A549 treated with RU486 at 1 μM for 4 hours (cell line): ENCODE data around the gene SMIM43. TPM values are rescaled to one million over a fixed set of nuclear protein-coding genes. Genes with fewer than 3 reads are reported as not detected.

Experiments
- total RNA-seq: library from RNA; stranded (reverse); fragments of 200-300 nt; extraction: Qiagen RNA extraction; gene quantifications from 5 replicates; pipeline ENCODE4 v1.2.3, GENCODE V29; 2022; ENCODE audit warnings: low read depth

SMIM43 gene
- 0.20 to 0.37 TPM (median 0.33 TPM) in 5 replicates for total RNA-seq

DNA sequence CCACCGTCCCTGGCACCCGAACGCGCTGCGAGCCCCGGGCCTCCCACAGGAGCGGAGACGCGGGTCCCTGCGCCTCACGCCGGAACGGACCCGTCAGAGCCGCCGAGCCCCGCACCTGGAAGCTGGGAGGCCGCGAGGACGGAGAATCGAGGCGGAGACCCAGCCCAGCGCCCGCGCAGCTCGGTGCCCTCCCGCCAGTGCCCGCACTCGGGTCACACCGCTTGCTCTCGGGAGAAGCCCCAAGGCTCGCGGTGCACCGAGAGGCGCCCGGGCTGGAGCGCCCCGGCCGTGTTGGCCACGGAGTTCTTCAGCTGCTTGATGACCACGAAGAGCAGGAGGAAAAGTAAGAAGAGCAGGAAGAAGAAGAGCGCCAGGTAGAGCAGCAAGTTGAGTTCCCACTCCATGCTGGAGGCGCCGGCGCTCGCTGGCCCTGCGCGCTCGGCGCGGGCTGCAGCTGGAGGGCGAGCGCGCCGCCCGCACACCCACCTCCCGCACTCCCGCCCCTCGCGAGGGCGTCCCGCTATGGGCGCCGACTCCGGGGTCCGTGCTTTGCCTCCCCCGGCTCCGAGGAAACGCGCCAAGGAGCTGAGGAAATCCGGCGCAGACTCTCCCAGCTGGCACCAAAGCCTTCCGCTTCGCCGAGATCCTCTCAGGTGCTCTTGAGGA, at the start of gene SMIM43:
SMIM43 (minus strand) TSS at position 463 of the 666 bp plus-strand sequence; CDS start at position 404, 59 bp downstream.

DNA sequence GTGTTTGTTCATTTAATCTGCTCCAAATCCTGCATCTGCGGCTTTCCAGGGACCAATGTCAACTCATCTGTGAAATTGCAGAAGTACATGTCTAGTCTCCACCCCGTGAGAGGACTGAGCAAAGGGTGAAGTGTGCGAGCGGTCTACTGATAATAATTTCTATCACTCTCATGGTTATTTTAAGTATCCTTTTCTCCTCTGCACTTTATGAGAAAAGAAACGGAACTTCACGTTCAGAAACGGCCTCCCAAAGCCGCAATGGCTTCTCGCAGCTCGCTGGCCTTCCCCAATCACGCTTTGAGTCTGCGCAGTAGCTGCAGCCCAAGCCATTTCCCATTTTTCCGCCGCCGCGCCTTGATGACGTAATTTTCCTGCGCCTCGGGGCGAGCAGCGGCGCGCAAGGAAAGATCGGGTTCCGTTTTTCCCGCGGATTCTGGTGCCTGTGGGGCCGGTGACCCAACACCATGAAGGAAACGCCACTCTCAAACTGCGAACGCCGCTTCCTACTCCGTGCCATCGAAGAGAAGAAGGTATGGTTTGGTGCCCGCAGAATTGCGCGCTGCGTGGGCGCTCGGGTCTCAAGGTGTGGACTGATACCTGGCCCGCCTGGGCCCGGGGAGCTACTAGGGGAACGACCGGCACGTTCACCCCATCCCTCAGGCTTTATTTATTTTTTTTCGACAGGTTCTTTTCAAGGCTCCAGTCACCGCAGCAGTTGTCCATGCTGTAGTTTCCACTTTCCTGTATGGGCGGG, 36.2 kb upstream of the SMIM43 start, which contains the start of gene EXOSC9:
EXOSC9 (plus strand) TSS at position 363 of the 754 bp plus-strand sequence; CDS start at position 465, 102 bp downstream.

Other genes with a start within 250 kb of the SMIM43 start
- 443 to 553 TPM (median 474 TPM) in 5 replicates for gene ANXA5, start 68.2 kb downstream of the SMIM43 start, total RNA-seq
- 28.6 to 39.5 TPM (median 29.8 TPM) in 5 replicates for gene EXOSC9, start 36.2 kb upstream of the SMIM43 start, total RNA-seq
- 29.9 to 51.0 TPM (median 47.8 TPM) in 5 replicates for gene CCNA2, start 58.7 kb upstream of the SMIM43 start, total RNA-seq
- 12.0 to 13.7 TPM (median 12.9 TPM) in 5 replicates for gene BBS7, start 105.3 kb upstream of the SMIM43 start, total RNA-seq
- 0.07 to 0.16 TPM (median 0.08 TPM) in 3 of 5 replicates, not detected in the others for gene TRPC3, start 186.9 kb upstream of the SMIM43 start, total RNA-seq